ENCODE measurements around the gene TSPAN16. TPM values are rescaled to one million over a fixed set of nuclear protein-coding genes. Genes with fewer than 3 reads are reported as not detected.

TSPAN16 gene
- total RNA-seq, 1 donor from 2014 or later: not detected

DNA sequence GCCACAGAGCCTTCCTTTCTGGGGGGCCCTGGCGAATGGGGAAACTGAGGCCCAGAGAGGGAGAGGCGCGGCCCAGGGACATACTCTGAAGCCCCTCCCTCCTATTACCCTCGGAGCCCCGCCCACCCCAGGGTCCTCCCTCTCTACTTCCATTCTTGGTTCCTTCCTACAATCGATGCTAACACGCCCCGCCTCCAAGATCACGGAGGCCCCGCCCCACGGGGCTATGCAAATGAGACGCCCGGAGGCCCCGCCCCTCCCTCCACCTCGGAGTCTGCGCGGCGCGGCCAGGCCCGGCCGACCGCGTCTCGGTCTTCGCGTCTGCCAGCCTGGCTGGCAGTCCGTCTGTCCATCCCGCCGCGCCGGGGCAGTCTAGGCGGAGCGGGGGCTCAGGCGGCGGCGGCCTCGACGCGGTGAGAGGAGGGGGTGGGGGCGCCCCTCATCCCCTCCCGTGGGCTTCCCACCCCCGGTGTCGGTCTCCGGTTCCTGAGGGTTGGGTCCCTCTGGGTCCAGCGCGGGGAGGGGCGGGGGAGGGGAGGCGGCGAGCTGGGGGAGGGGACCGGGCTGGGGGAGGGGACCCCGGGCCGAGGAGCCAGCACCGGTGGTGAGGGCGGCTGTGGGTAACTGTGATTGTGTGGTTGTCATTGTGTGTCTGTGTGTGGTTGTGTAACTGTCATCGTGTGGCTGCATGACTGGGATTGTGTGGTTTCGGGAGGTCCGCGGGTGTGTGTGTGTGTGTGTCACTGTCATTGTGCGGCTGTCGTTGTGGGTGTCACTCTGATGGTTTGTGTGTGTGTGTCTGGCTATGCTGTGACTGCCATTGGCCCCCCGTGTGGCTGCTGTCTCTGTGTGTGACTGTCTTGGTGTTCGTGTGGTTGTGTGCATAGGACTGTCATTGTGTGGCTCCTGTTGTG lies 59.5 kb downstream of the TSPAN16 start, which contains the start of gene PLPPR2:
Gene PLPPR2 (plus strand): TSS at position 273 of the 914 bp plus-strand sequence. CDS start 2,242 bp downstream, outside the sequence.
- Mint-ChIP-seq H3K27ac (ENCODE audit: unreplicated experiment) (peak within 1 kb of the TSS; percentile 62), H3K9me3 (ENCODE audit: low read depth) (no peaks in the 10 kb centered on the region), H3K4me1 (ENCODE audit: low read depth) (peaks cover 18% of the 10 kb centered on the region), H3K27me3 (ENCODE audit: low read depth) (no peaks in the 10 kb centered on the region), H3K4me3 (ENCODE audit: unreplicated experiment) (peak within 1 kb of the TSS; percentile 83), H3K36me3 (ENCODE audit: low read depth) (peaks cover 16% of the 10 kb centered on the region)
- TF ChIP-seq, protein P1, sequence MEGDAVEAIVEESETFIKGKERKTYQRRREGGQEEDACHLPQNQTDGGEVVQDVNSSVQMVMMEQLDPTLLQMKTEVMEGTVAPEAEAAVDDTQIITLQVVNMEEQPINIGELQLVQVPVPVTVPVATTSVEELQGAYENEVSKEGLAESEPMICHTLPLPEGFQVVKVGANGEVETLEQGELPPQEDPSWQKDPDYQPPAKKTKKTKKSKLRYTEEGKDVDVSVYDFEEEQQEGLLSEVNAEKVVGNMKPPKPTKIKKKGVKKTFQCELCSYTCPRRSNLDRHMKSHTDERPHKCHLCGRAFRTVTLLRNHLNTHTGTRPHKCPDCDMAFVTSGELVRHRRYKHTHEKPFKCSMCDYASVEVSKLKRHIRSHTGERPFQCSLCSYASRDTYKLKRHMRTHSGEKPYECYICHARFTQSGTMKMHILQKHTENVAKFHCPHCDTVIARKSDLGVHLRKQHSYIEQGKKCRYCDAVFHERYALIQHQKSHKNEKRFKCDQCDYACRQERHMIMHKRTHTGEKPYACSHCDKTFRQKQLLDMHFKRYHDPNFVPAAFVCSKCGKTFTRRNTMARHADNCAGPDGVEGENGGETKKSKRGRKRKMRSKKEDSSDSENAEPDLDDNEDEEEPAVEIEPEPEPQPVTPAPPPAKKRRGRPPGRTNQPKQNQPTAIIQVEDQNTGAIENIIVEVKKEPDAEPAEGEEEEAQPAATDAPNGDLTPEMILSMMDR (IDR thresholded peaks at IDR 0.05): no peak
- DNase-seq (ENCODE audit: low spot score): peak; percentile 98

DNA sequence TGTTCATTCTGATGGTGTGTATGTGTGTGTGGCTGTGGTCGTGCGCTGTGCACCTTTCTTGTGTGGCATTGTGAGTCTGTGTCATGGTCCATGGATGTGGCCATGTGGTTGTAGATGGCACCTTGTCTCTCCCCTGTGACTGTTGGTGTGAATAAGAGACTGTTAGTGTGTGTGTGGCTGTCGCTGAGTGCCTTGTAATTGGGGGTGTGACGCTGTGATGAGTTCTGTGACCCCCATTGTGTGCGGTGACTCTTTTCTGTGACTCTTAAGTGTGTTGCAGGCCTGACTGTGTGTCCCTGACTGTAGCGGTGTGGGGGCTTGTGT lies 60.1 kb downstream of the TSPAN16 start:
- peaks cover 16% of the 10 kb centered on the region for H3K36me3 Mint-ChIP-seq (ENCODE audit: low read depth)

DNA sequence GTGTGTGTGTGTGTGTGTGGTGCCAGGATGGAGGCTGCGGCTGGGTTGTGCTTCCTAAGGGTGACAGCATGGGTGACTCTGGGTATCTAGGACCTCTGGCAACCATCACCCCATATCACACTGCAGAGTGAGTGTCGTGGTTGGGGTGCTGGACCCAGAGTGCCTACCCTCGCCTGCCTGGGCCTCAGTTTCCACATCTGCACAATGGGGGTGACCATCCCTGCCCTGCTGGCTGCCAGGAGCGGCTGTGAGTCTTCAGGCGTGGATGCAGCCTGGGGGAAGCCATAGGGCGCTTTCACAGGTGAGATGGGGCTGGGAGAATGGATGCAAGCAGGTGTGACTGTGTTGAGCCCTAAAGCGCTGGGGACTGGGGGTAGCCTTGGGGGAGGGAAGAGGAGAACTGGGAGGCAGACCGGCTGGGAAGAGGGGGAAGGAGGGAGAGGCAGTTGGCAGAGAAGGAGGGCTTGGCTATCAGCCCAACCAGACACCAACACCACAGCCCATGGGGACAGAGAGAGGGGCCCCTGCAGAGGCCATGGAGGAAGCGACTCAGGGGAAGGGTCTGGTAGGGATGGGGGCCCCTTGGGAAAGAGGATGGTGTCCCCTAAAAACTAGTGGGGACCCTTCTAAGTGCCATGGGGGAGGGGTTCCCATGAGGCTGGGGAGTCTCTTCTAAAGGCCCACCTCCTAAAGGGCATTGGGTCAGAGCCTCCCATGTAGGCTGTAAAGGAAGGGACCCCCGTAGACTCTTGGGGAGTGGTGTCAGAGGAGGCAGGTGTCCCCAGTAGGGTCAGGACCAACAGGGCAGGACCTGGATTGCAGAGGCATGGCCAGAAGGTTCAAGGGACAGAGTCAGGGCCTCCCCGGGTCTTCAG lies 61.0 kb downstream of the TSPAN16 start:
- Mint-ChIP-seq H3K4me3 (ENCODE audit: unreplicated experiment) (peak overlapping the region; percentile 83), H3K4me1 (ENCODE audit: low read depth) (peaks cover 18% of the 10 kb centered on the region), H3K36me3 (ENCODE audit: low read depth) (peaks cover 19% of the 10 kb centered on the region), H3K9me3 (ENCODE audit: low read depth) (no peaks in the 10 kb centered on the region), H3K27me3 (ENCODE audit: low read depth) (no peaks in the 10 kb centered on the region), H3K27ac (ENCODE audit: unreplicated experiment) (no peak overlapping the region)
- DNase-seq (ENCODE audit: low spot score): no peak
- TF ChIP-seq, protein P1 (IDR thresholded peaks at IDR 0.05): no peak

More for the DNA sequence above, 60.1 kb downstream of the TSPAN16 start:
- Mint-ChIP-seq H3K9me3 (ENCODE audit: low read depth) (no peaks in the 10 kb centered on the region), H3K27me3 (ENCODE audit: low read depth) (no peaks in the 10 kb centered on the region), H3K4me3 (ENCODE audit: unreplicated experiment) (peak overlapping the region; percentile 83), H3K27ac (ENCODE audit: unreplicated experiment) (no peak overlapping the region), H3K4me1 (ENCODE audit: low read depth) (peaks cover 18% of the 10 kb centered on the region)
- TF ChIP-seq, protein P1 (IDR thresholded peaks at IDR 0.05): no peak
- no peak for DNase-seq (ENCODE audit: low spot score)

DNA sequence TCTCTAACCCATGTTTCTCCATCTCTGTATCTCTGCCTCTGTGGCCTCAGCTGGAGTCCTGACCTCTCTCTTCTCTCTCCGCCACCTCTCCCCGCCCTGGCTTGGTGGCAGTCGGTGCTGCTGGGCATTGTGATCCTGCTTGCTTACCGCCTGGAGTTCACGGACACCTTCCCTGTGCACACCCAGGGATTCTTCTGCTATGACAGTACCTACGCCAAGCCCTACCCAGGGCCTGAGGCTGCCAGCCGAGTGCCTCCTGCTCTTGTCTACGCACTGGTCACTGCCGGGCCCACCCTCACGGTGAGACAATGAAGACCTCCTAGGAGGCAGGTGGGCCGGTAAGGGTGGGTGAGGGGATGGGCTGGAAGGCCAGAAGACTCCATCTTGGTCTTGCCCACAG lies 63.5 kb downstream of the TSPAN16 start:
- H3K36me3 Mint-ChIP-seq (ENCODE audit: low read depth): peaks cover 28% of the 10 kb centered on the region
- no peaks in the 10 kb centered on the region for H3K27me3 Mint-ChIP-seq (ENCODE audit: low read depth)
- no peak overlapping the region for H3K27ac Mint-ChIP-seq (ENCODE audit: unreplicated experiment)
- H3K9me3 Mint-ChIP-seq (ENCODE audit: low read depth): no peaks in the 10 kb centered on the region
- no peak for DNase-seq (ENCODE audit: low spot score)
- H3K4me3 Mint-ChIP-seq (ENCODE audit: unreplicated experiment): no peak overlapping the region
- peaks cover 18% of the 10 kb centered on the region for H3K4me1 Mint-ChIP-seq (ENCODE audit: low read depth)
- TF ChIP-seq, protein P1 (IDR thresholded peaks at IDR 0.05): no peak

Measured in chondrocyte (in vitro differentiated cells).